NCI-H82 (cell line): ENCODE results near the gene TTC23L.
"Not testable (repeated sequence)": the region's sequence is repeated elsewhere in the genome, so short reads cannot be mapped to it uniquely, and the experiment has no call there.

Experiments
- DNase-seq: peaks from one replicate; lab custom pipeline; 2025; lab: John Stamatoyannopoulos, UW

The TTC23L gene

DNA sequence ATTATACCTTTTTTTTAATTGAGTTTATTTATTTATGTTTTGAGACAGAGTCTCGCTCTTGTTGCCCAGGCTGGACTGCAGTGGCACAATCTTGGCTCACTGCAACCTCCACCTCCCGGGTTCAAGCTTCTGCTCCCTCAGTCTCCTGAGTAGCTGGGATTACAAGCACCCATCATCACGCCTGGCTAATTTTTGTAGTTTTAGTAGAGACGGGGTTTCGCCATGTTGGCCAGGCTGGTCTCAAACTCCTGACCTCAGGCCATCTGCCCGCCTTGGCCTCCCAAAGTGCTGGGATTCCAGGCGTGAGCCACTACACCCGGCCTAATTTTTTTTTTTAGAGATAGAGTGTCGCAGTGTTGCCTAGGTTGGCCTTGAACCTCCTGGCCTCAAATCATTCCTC, 84.3 kb downstream of the TTC23L start:
- not testable (repeated sequence) for DNase-seq

DNA sequence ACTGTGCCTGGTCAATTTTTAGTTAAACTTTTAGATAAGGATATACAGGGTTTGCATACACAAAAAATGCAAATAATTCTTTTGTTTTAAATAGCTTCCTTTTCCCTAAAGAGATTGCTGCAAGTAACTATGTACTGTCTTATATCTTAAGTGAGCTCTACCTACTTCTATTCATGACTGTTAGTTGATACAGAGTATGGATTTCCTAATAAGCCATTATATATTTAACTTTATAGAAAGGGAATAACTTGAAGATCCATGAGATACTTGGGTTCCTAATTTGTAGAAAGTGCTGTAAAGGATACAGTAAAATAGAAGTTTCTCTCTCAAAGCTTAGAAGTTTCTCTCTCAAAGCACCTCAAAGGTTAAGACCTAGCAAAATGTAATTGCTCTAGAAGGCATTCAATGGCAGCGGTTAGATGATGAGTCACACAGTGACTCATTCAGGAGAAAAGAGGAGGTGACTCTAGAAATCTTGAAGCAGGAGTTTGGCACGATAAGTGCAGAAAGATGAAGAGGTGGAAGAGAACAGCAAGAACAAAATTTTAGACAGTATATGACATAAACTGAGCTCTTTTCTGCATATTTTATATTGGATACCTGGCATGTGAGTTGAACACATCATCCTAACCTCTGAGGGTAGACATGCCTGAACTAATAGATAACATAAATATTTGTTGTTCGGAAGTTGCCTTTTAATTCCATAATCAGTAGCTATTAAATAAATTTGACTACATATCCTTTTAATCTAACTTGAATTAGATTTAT, 84.9 kb downstream of the TTC23L start:
- DNase-seq = no peak

DNA sequence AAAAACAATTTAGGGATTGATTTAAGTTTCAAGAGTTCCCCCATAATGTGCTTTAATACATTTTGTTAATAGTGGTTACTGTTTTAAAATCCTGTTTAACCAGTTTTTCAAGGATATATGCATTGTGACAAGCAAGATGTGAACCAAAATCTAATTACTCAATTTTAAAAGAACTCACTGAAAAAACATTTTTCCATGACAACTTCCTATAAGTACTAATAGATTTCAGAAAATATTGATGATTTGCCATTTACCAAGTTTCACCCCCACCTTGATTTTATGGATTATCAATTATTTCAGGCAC, 85.5 kb downstream of the TTC23L start:
- no peak for DNase-seq

DNA sequence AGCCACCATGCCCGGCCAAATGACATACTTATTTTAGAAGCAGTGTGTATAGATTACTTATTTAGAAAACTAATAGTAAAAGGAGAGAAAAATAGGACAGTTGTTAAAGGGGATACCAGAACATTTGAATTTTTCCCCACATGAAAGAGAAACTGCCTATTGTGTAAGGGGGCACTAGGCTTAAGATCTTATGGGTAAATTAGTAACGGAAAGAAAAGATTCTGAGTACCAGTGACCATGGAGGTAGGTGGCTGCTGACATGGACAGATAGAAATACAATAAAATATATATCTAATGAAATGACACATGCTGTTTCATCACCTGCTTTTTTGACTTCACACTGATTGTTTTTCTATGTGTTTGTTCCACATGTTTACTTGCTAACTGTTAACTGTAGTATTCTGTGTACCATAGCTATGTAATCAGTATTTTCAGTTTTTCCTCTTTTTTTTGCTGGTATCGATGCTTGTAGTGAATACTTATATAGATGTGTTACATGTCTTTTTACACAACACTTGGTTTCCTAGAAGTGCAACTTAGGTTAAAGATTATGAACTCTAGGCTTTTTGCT, 87.4 kb downstream of the TTC23L start:
- no peak for DNase-seq

DNA sequence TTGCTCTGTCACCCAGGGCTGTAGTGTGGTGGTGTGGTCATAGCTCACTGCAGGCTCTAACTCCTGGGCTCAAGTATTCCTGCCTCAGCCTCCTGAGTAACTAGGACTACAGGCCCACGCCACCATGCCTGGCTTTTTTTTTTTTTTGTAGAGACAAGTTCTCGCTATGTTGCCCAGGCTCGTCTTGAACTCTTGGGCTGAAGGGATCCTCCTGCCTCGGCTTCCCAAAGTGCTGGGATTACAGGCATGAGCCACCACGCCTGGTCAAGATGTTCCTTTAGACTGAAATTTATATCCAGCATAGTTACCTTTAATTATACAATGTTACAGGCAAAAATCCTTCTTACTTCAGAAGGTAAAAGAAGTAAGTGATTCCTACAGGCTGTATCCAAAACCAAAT, 88.8 kb downstream of the TTC23L start:
- no peak for DNase-seq

DNA sequence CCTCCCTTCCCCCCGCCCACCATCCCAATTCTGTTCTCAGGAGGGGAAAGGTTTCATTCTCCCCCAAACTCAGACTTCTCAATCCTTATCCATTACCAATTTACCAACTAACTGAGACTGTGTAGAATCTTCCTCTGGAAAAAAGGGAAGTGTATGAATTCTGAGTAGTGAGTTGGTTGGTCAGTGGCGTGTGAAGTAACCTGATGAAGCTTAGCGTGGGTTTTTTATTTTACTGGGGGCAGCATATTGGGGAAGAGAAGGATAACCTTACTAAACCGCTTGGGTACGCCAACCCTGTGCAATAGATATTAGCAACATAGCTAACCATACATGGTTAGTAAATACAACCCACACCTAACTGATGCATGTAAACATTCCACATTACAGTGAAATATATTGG, 89.3 kb downstream of the TTC23L start:
- no peak for DNase-seq

DNA sequence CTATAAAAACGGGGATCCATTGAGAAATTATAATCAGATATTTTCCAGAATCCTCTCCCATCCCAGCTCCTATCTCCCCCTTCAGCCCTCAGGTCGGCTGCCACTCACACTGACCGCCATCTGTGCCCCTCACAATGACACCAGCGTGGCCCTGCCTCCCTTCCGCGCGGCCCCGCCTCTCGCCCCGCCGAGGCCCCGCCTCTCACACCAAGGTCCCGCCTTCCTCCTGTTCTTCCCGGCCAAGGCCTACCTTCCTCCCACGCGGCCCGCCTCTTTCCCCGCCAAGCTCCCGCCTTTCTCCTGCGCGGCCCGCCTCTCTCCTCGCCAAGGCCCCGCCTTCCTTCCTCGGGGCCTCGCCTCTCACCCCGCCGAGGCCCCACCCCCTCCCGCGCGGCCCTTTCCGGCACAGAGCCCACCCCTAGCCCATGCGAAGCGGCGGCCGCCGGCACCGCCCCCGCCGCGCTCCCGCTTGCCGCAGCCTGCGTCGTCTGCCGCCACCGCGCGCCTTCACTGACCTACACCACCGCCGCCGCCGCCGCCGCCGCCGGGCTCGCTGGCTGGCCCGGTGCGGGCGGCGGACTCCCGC, 90.3 kb downstream of the TTC23L start, which contains the start of gene DNAJC21:
DNAJC21 (plus strand) TSS at position 426 of the 586 bp plus-strand sequence. CDS start 261 bp downstream, outside the sequence.
- peak; percentile 97 for DNase-seq

DNA sequence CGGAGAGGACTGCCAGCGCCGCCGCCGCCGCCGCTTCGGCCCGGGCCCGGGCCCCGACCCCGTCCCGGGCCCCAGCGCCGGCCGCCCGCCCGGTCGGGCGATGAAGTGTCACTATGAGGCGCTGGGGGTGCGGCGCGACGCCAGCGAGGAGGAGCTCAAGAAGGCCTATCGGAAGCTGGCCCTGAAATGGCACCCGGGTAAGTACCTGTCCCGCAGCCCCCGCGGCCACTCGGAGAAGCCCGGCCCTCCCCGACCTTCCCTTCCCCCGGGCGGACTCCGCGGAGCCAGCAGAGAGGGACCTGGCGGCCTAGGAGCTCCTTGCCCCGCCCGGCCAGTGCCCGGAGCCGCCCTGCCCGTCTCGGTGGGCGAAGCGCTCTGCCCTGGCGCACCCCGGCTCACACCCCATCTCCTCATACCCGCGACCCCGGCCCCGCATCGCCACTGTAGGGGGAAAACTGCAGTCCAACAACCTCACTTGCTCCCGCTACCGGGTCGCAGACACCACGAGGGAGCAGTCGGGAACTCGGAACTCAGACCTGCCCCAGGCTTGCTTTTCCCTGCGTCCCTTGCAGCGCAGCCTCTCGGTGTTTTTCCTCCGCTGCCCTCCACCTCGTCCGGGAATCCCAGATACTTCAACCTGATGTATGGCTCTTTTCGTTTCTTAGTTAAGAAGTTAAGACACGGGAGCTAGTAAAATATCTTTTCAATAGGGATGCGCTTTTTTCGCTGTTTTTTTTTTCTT, 90.9 kb downstream of the TTC23L start:
- DNase-seq = peak; percentile 76

DNA sequence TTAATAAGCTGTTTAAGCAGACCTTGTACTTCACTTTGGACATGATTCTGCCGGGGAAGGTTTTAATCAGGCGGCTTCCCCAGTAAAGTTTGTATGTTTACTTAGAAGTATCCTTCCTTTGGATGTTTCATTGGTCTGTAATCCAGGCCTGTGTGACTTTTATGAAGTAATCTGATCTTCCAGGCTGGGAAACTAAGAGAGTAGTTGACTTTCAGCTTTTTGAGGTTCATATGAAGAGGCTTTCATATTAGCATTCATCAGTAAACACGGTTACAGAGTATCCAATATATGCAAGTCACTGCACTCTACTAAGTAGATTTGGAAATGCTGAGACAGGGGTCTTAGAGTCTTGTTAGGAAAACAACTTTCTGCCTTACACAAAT, 91.5 kb downstream of the TTC23L start:
- DNase-seq = peak; percentile 38

DNA sequence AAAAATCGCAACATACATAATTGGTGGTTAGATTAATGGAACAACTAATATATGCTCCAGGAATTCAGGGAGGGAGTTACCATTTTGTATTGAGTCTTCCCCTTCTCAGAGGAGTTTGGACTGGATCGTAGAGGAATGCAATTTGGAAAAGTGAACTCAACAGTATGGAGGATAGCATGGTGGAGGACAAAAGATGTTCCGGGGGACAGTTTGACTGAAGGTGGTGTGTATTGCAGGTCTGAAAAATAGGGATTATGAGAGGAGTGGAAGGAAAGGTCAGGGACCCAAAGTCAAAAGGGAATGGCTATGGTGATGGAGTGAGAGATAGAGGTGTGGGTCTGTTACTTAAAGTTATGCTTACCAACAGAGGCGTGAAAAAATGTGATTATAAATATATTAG, 91.9 kb downstream of the TTC23L start:
- no peak for DNase-seq

DNA sequence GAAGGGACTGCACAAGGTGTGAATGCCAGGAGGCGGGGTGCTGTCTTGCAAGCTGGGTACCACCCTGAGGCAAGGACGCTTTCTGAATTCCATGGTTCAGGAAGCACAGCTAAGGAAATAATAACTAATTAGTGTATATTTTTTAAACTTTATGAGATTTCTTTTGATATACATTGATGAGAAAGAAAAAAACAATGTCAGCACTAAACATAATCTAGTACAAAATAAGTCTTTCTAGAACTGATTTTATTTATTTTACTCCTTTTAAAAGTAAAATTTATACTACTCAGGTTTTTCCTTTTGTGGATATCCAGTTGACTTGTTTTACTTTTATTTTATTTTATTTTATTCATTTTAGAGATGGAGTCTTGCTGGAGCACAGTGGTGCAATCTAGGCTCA, 94.0 kb downstream of the TTC23L start:
- no peak for DNase-seq

DNA sequence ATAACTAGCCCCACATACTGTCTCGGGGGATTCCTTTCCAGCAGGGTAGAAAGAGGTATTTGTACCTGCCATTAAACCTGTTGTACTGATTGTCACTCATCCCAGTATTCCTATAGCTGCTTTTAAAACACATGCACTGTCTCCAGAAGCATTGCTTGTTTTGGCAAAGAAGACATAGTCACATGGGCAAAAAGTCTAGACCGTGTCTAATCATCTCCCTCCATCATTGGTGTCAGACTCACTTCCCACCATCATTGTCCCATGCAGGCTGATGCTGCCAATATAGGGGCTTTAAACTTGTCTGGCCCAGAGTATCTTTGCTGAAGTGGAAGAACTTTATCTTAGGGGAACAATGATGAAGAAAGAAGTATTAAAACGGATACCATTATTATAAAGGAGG, 103.0 kb downstream of the TTC23L start:
- no peak for DNase-seq

DNA sequence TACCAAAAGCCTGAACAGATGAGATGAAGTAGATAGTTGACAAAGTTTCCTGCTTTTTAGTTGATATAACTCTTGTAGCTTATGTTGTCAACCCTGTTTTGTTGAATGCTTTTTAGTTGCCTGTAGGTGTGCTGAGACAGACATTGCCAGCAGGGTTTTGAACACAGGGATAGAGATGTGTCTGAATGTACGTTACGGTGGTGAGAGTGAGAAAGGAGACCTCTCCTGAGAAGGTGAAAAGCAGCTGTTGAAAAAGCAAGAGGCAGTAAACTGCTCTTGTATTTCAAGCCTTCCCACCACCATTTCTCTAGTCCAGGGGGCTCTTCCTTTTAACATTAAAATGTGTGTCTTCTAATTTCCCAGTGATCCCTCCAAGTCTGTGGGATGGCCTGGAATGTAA, 105.1 kb downstream of the TTC23L start:
- DNase-seq = no peak

DNA sequence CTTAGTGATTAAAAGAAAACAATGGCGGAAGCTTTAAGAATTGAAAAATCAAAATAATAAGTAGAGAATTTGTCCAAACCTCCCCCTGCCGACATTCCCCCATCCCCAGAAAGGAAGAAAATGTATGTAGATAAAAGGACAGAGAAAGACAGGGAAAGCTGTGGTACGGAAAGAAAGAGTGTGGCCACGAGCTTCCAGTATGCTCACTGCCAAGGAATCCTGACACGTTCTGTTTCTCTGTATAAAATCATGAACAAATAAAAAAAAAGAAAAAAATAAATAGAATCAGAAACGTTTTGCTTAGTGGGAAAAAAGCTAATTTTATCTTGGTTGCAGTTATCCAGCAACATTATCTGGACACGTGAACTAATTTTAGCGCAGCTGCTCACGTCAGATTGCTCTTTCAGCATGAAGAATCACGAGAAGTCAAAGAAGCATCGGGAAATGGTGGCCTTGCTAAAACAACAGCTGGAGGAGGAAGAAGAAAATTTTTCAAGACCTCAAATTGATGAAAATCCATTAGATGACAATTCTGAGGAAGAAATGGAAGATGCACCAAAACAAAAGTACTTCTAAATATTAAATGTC, 105.6 kb downstream of the TTC23L start:
- no peak for DNase-seq
